Measurements from ENCODE around the gene PCDHGB4.

DNA sequence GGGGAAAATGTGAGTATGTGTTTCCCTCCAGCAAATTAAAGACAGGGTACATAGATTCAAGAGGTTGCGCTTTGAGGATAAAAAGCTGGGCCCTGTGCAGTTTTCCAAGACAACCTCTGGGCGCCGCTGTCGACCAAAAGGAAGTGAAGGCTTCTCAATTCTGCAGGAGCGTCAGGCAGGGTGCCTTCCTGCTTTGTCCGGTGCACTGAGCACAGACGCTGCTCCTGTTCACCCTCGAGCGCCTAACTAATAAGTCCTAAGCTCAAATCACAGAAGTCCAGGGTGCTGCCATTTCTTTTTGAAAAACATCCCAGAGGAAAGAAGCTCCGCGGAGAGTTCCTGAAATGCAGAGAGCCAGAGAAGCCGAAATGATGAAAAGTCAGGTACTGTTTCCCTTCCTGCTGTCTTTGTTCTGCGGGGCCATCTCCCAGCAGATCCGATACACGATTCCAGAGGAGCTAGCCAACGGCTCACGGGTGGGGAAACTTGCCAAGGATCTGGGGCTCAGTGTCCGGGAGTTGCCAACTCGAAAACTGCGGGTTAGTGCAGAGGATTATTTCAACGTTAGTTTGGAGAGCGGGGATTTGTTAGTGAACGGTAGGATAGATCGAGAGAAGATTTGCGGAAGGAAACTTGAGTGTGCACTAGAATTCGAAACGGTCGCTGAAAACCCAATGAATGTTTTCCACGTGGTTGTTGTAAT is 37.4 kb upstream of the PCDHGB4 start, which contains the start of gene PCDHGB1:
- TF ChIP-seq CTCF (IDR thresholded peaks at IDR 0.05) (peak in 3 of 6 experiments; percentile 8 to 45 (median 26)), POLR2A (IDR thresholded peaks at IDR 0.05) (no peak)

Measured in esophagus squamous epithelium (tissue), 4 donors.